B cell (primary cell): ENCODE results near the gene NHSL2. TPM values are rescaled to one million over a fixed set of nuclear protein-coding genes. Genes with fewer than 3 reads are reported as not detected.
A peak's percentile ranks its signal among the peaks of the same experiment; 100 is the strongest.

ENCODE experiments used
- ATAC-seq: fragments of 200-7000 bp; cut with Tn5 transposase; one replicate; pipeline ENCODE4 v1.10.0; 2021; ENCODE audit warnings: low read depth, mild to moderate bottlenecking, moderate number of reproducible peaks, moderate library complexity
- CTCF ChIA-PET: fragments of 350-600 bp; sonication (Branson Sonifier 250); formaldehyde crosslinking; loops from one replicate; lab custom pipeline; 2021; ENCODE audit warnings: antibody characterized with exemption, inconsistent platforms; lab: Charles Lee
- POLR2A ChIA-PET: fragments of 350-600 bp; sonication (Branson Sonifier 250); formaldehyde crosslinking; loops from one replicate; lab custom pipeline; 2021; ENCODE audit warnings: antibody characterized with exemption; lab: Charles Lee
- DNase-seq: peaks from one replicate; pipeline ENCODE4 v3.0.0; 2013
- H2AFZ ChIP-seq: 2 replicates; pipeline ENCODE4 v1.6.1; 2012; ENCODE audit warnings: mild to moderate bottlenecking, low read depth, low read length; ENCODE audit not compliant: insufficient read depth, poor library complexity, severe bottlenecking
- H3K27ac ChIP-seq, 2 donors: 1 replicate in 1 of 2; 2 replicates in 1 of 2; pipeline ENCODE4 v1.5.1; 2012 to 2013; ENCODE audit warnings: low read length in 2 of 2, mild to moderate bottlenecking in 2 of 2, moderate library complexity in 1 of 2
- H3K27me3 ChIP-seq, 4 experiments: fragments of 200-600 bp in 1 of 4; sonication (generic) in 1 of 4; replicated peaks in 1 of 4; 1 replicate in 2 of 4; 2 replicates in 2 of 4; pipeline versions ENCODE4 v1.6.1 to v1.7.0; 2013 to 2016; ENCODE audit warnings: low read length in 3 of 4, mild to moderate bottlenecking in 2 of 4, mixed read lengths in 1 of 4, moderate library complexity in 1 of 4; ENCODE audit not compliant: insufficient read depth in 4 of 4, control insufficient read depth in 3 of 4; ENCODE audit errors: control extremely low read depth in 1 of 4
- H3K36me3 ChIP-seq, 2 experiments: replicated peaks in 1 of 2; 1 replicate in 1 of 2; 2 replicates in 1 of 2; pipeline versions ENCODE4 v1.6.1 to v1.7.1; 2013; ENCODE audit warnings: low read length in 1 of 2; ENCODE audit not compliant: insufficient read depth in 2 of 2, control insufficient read depth in 1 of 2; ENCODE audit errors: control extremely low read depth in 1 of 2, extremely low read depth in 1 of 2
- H3K4me1 ChIP-seq, 2 donors: fragments of 200-600 bp in 1 of 2; sonication (generic) in 1 of 2; 1 replicate in 1 of 2; 2 replicates in 1 of 2; pipeline versions ENCODE4 v1.5.1 to v1.6.1; 2013 to 2017; ENCODE audit warnings: low read length in 2 of 2; ENCODE audit not compliant: control insufficient read depth in 2 of 2, insufficient read depth in 2 of 2
- H3K4me2 ChIP-seq: replicated peaks from 2 replicates; pipeline ENCODE3; 2012; ENCODE audit warnings: mild to moderate bottlenecking, low read depth, low read length; ENCODE audit not compliant: poor library complexity, severe bottlenecking
- H3K4me3 ChIP-seq, 5 experiments: fragments of 200-600 bp in 1 of 5; sonication (generic) in 1 of 5; 1 replicate in 3 of 5; 2 replicates in 2 of 5; pipeline versions ENCODE4 v1.5.1 to v1.7.0; 2011 to 2016; ENCODE audit warnings: low read length in 4 of 5, mild to moderate bottlenecking in 4 of 5, low read depth in 2 of 5, control low read depth in 1 of 5, moderate library complexity in 1 of 5; ENCODE audit not compliant: insufficient read depth in 1 of 5; ENCODE audit errors: control extremely low read depth in 1 of 5, extremely low read depth in 1 of 5
- H3K79me2 ChIP-seq: fragments of 200-600 bp; sonication (generic); one replicate; pipeline ENCODE4 v1.6.0; 2016; ENCODE audit warnings: low read length; ENCODE audit not compliant: control insufficient read depth, insufficient read depth
- H3K9ac ChIP-seq: fragments of 200-600 bp; sonication (generic); 2 replicates; pipeline ENCODE4 v1.6.1; 2017; ENCODE audit warnings: mild to moderate bottlenecking, low read length, moderate library complexity
- H3K9me3 ChIP-seq, 3 donors: one replicate each; pipeline versions ENCODE4 v1.6.1 to v1.7.1; 2013; ENCODE audit warnings: low read length in 2 of 3; ENCODE audit not compliant: control insufficient read depth in 2 of 3, insufficient read depth in 1 of 3; ENCODE audit errors: control extremely low read depth in 1 of 3
- H4K20me1 ChIP-seq: 2 replicates; pipeline ENCODE4 v1.6.0; 2012; ENCODE audit warnings: mild to moderate bottlenecking, low read length; ENCODE audit not compliant: insufficient read depth, control insufficient read depth, poor library complexity, severe bottlenecking
- H3K27ac Mint-ChIP-seq: one replicate; pipeline ENCODE4 v1.8.0; 2021; ENCODE audit warnings: mixed read lengths
- H3K27me3 Mint-ChIP-seq: one replicate; pipeline ENCODE4 v1.8.0; 2021; ENCODE audit warnings: mixed read lengths
- H3K4me1 Mint-ChIP-seq: one replicate; pipeline ENCODE4 v1.8.0; 2021; ENCODE audit warnings: mixed read lengths
- H3K4me3 Mint-ChIP-seq: one replicate; pipeline ENCODE4 v1.8.0; 2021; ENCODE audit warnings: mixed read lengths
- H3K9me3 Mint-ChIP-seq: one replicate; pipeline ENCODE4 v1.8.0; 2022; ENCODE audit warnings: mixed read lengths; ENCODE audit not compliant: insufficient read depth
- EZH2 ChIP-seq: IDR thresholded peaks from 2 replicates; pipeline ENCODE4 v1.6.1; 2012; ENCODE audit warnings: borderline replicate concordance, low read depth, mild to moderate bottlenecking, moderate library complexity, low read length; ENCODE audit not compliant: insufficient read depth, poor library complexity, severe bottlenecking
- WGBS: methylation state at CpG from one replicate; pipeline ENCODE4 v1.1.5; 2013; ENCODE audit warnings: missing lambda C conversion rate; ENCODE audit not compliant: insufficient coverage; 5-methylcytosine and 5-hydroxymethylcytosine counted together
- intact Hi-C: fragments of 100-400 bp; cut with micrococcal nuclease; formaldehyde crosslinking; loops from one replicate; pipeline ENCODE4 v1.10.0; 2022
- polyA plus RNA-seq: library from polyadenylated mRNA; depleted of rRNA; stranded (reverse); fragments of >200 nt; gene quantifications from 2 replicates; pipeline ENCODE4 v1.2.3, GENCODE V29; 2012
- total RNA-seq, 2 donors: library from RNA; stranded (reverse); fragments of 120-200 nt in 1 of 2; gene quantifications; 1 replicate in 1 of 2; 2 replicates in 1 of 2; pipeline versions ENCODE4 v1.2.3 to v1.2.4, GENCODE V29; 2013 to 2022
- TF ChIP-seq, protein P1 (sequence below): fragments of 200-600 bp; IDR thresholded peaks from one replicate; pipeline ENCODE4 v1.8.0; 2022; ENCODE audit warnings: antibody characterized with exemption, mild to moderate bottlenecking

The NHSL2 gene
- total and polyA plus RNA-seq, 2 donors (not counting 1 experiment from before 2014, with no cell fraction given): 0.16 to 1.7 TPM

- ATAC-seq: peak; percentile 62
- H3K36me3 ChIP-seq: no peaks in the 10 kb centered on the region
These were observed 230.8 kb downstream of the NHSL2 start for GRCh38 chrX:72141372-72142004.

More at GRCh38 chrX:72141372-72142004, 230.8 kb downstream of the NHSL2 start:
- Histone ChIP-seq H3K27ac (no peak overlapping the region), H3K27me3 (peaks cover 0 to 4% (median 0%) of the 10 kb centered on the region in 4 experiments), H3K4me2 (no peak overlapping the region), H3K79me2 (no peaks in the 10 kb centered on the region), H3K4me1 (peaks cover 4 to 7% of the 10 kb centered on the region in 2 donors), H3K9me3 (no peaks in the 10 kb centered on the region), H4K20me1 (no peaks in the 10 kb centered on the region), H3K4me3 (no peak overlapping the region), H2AFZ (no peak overlapping the region), H3K9ac (no peak overlapping the region)
- DNase-seq: no peak
- TF ChIP-seq, protein P1, sequence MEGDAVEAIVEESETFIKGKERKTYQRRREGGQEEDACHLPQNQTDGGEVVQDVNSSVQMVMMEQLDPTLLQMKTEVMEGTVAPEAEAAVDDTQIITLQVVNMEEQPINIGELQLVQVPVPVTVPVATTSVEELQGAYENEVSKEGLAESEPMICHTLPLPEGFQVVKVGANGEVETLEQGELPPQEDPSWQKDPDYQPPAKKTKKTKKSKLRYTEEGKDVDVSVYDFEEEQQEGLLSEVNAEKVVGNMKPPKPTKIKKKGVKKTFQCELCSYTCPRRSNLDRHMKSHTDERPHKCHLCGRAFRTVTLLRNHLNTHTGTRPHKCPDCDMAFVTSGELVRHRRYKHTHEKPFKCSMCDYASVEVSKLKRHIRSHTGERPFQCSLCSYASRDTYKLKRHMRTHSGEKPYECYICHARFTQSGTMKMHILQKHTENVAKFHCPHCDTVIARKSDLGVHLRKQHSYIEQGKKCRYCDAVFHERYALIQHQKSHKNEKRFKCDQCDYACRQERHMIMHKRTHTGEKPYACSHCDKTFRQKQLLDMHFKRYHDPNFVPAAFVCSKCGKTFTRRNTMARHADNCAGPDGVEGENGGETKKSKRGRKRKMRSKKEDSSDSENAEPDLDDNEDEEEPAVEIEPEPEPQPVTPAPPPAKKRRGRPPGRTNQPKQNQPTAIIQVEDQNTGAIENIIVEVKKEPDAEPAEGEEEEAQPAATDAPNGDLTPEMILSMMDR: no peak
- TF ChIP-seq EZH2: no peak
- Mint-ChIP-seq H3K4me3 (peak overlapping the region; percentile 27), H3K4me1 (peaks cover 19% of the 10 kb centered on the region), H3K27ac (peak overlapping the region; percentile 71), H3K9me3 (no peaks in the 10 kb centered on the region), H3K27me3 (peaks cover 4% of the 10 kb centered on the region)
- CTCF ChIA-PET: interaction anchor here (1.1 to 1.6 kb wide), 2 partner anchors 9 to 15 kb away, joined by 4 to 7 read pairs; partner anchors contain the start of gene RTL5
- intact Hi-C loops: loop anchor here (1.0 to 2.0 kb wide), 3 partner anchors 9 to 40 kb away; partner anchors contain the start of gene PIN4
- no CpG with 5 or more reads among the region's 4 CpGs for WGBS
- POLR2A ChIA-PET: interaction anchor here (1.2 to 2.6 kb wide), 2 partner anchors 10 to 40 kb away, joined by 5 to 8 read pairs; partner anchors contain the start of genes PIN4 and RTL5
